ENCODE measurements around the gene PGD.

PGD gene

GRCh38 chr1:10467078-10467477 lies 68.2 kb downstream of the PGD start:
- no peak for TF ChIP-seq CTCF (IDR thresholded peaks at IDR 0.05; ENCODE audit: low read depth, low read length)

DNA sequence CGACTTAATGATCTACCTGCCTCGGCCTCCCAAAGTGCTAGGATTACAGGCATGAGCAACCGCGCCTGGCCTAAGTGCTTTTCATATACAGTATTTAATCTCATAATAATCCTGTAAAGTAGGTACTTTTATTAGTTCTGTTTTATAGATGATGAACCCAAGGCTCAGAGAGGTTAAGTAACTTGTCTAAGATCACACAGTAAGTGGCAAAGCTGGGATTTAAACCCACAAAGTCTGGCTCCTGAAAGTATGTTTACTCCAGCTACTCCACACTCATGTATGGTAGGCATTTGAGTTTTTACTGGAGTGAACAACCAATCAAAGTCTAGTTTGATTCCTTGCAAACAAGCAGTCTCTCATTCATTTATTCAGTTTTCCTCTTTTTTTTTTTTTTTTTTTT lies 71.2 kb downstream of the PGD start:
- no peak for TF ChIP-seq CTCF (IDR thresholded peaks at IDR 0.05; ENCODE audit: low read depth, low read length)
- H3K4me3 ChIP-seq (ENCODE audit: low read depth, low read length) = no peak overlapping the region

More at GRCh38 chr1:10467078-10467477, 68.2 kb downstream of the PGD start:
- H3K4me3 ChIP-seq (ENCODE audit: low read depth, low read length) = no peak overlapping the region

All from WI38 (cell line).